CD14-positive monocyte (primary cell): ENCODE measurements around the gene SMTNL2. TPM values are rescaled to one million over a fixed set of nuclear protein-coding genes. Genes with fewer than 3 reads are reported as not detected.
"Not testable (repeated sequence)": the region's sequence is repeated elsewhere in the genome, so short reads cannot be mapped to it uniquely, and the experiment has no call there.

Source experiments
- DNase-seq, 3 donors: peaks; one replicate each; pipeline ENCODE4 v3.0.0-alpha.2; 2011 to 2022
- H2AFZ ChIP-seq: 2 replicates; pipeline ENCODE4 v1.6.0; 2012; ENCODE audit warnings: mild to moderate bottlenecking, low read depth, low read length, inconsistent platforms; ENCODE audit not compliant: insufficient read depth, poor library complexity, severe bottlenecking
- H3K27ac ChIP-seq, 2 donors: 1 replicate in 1 of 2; 2 replicates in 1 of 2; pipeline ENCODE4 v1.5.1; 2012 to 2013; ENCODE audit warnings: low read length in 2 of 2, control low read depth in 1 of 2, inconsistent platforms in 1 of 2, low read depth in 1 of 2, mild to moderate bottlenecking in 1 of 2
- H3K27me3 ChIP-seq, 2 donors: one replicate each; pipeline versions ENCODE4 v1.6.0 to v1.6.1; 2011 to 2013; ENCODE audit warnings: low read length in 2 of 2; ENCODE audit not compliant: control insufficient read depth in 2 of 2, insufficient read depth in 2 of 2
- H3K36me3 ChIP-seq, 2 donors: replicated peaks in 1 of 2; 1 replicate in 1 of 2; 2 replicates in 1 of 2; pipeline versions ENCODE4 v1.5.1 to v1.6.1; 2012 to 2013; ENCODE audit warnings: low read length in 2 of 2, control low read depth in 1 of 2, inconsistent platforms in 1 of 2, mild to moderate bottlenecking in 1 of 2; ENCODE audit not compliant: insufficient read depth in 2 of 2, control insufficient read depth in 1 of 2
- H3K4me1 ChIP-seq, 2 donors: 1 replicate in 1 of 2; 2 replicates in 1 of 2; pipeline versions ENCODE4 v1.5.1 to v1.6.1; 2012 to 2013; ENCODE audit warnings: low read length in 2 of 2, control low read depth in 1 of 2, inconsistent platforms in 1 of 2, mild to moderate bottlenecking in 1 of 2, moderate library complexity in 1 of 2; ENCODE audit not compliant: insufficient read depth in 2 of 2, control insufficient read depth in 1 of 2
- H3K4me2 ChIP-seq: replicated peaks from 2 replicates; pipeline ENCODE3; 2012; ENCODE audit warnings: low read length, moderate library complexity, mild to moderate bottlenecking; ENCODE audit not compliant: poor library complexity, severe bottlenecking; ENCODE audit errors: extremely low read depth
- H3K4me3 ChIP-seq, 3 experiments: fragments of 200-600 bp in 1 of 3; sonication (generic) in 1 of 3; replicated peaks in 1 of 3; 1 replicate in 2 of 3; 2 replicates in 1 of 3; pipeline ENCODE4 v1.5.1; 2011 to 2013; ENCODE audit warnings: low read length in 3 of 3, mild to moderate bottlenecking in 3 of 3, control low read depth in 2 of 3, low read depth in 2 of 3, inconsistent platforms in 1 of 3, moderate library complexity in 1 of 3
- H3K79me2 ChIP-seq: 2 replicates; pipeline ENCODE4 v1.6.0; 2012; ENCODE audit warnings: mild to moderate bottlenecking, control low read depth, inconsistent platforms, low read length, moderate library complexity; ENCODE audit not compliant: insufficient read depth
- H3K9ac ChIP-seq: 2 replicates; pipeline ENCODE4 v1.6.0; 2017; ENCODE audit warnings: low read length, mild to moderate bottlenecking; ENCODE audit not compliant: insufficient read depth, poor library complexity, severe bottlenecking
- H3K9me3 ChIP-seq, 2 donors: replicated peaks in 1 of 2; 1 replicate in 1 of 2; 2 replicates in 1 of 2; pipeline versions ENCODE4 v1.5.1 to v1.6.1; 2012 to 2013; ENCODE audit warnings: low read length in 2 of 2, control low read depth in 1 of 2; ENCODE audit not compliant: control insufficient read depth in 1 of 2, insufficient read depth in 1 of 2
- H4K20me1 ChIP-seq: 2 replicates; pipeline ENCODE4 v1.6.0; 2012; ENCODE audit warnings: mild to moderate bottlenecking, low read length, control low read depth, moderate library complexity; ENCODE audit not compliant: insufficient read depth
- H3K27ac Mint-ChIP-seq, 7 donors: one replicate each; pipeline ENCODE4 v1.8.0; 2020; ENCODE audit warnings: mild to moderate bottlenecking in 7 of 7, mixed read lengths in 7 of 7, moderate library complexity in 6 of 7, inconsistent platforms in 2 of 7
- H3K27me3 Mint-ChIP-seq, 3 donors: one replicate each; pipeline ENCODE4 v1.8.0; 2021 to 2022; ENCODE audit warnings: low read depth in 3 of 3, mild to moderate bottlenecking in 3 of 3, mixed read lengths in 3 of 3, moderate library complexity in 3 of 3, inconsistent platforms in 1 of 3
- H3K36me3 Mint-ChIP-seq, 2 donors: one replicate each; pipeline ENCODE4 v1.8.0; 2020; ENCODE audit warnings: mixed read lengths in 2 of 2, inconsistent platforms in 1 of 2, mild to moderate bottlenecking in 1 of 2
- H3K4me1 Mint-ChIP-seq: one replicate; pipeline ENCODE4 v1.8.0; 2020; ENCODE audit warnings: mild to moderate bottlenecking, mixed read lengths
- H3K4me3 Mint-ChIP-seq, 2 donors: one replicate each; pipeline ENCODE4 v1.8.0; 2020; ENCODE audit warnings: mild to moderate bottlenecking in 2 of 2, mixed read lengths in 2 of 2, moderate library complexity in 1 of 2
- H3K9me3 Mint-ChIP-seq, 7 donors: one replicate each; pipeline ENCODE4 v1.8.0; 2020 to 2022; ENCODE audit warnings: mixed read lengths in 7 of 7, mild to moderate bottlenecking in 6 of 7, moderate library complexity in 6 of 7, inconsistent platforms in 2 of 7
- WGBS: methylation state at CpG from one replicate; pipeline ENCODE4 v1.1.5; 2013; ENCODE audit warnings: missing lambda C conversion rate; ENCODE audit not compliant: insufficient coverage; 5-methylcytosine and 5-hydroxymethylcytosine counted together
- intact Hi-C, 2 donors: fragments of 100-400 bp; cut with micrococcal nuclease; formaldehyde crosslinking; loops; one replicate each; pipeline versions ENCODE4 v1.15.0 to v1.15.1; 2023
- polyA plus RNA-seq, 3 donors: library from polyadenylated mRNA; depleted of rRNA in 1 of 3; unstranded in 2 of 3; stranded (reverse) in 1 of 3; fragments of 300-500 nt in 2 of 3; fragments of >200 nt in 1 of 3; fragmentation: Illumina TruSeq in 2 of 3; gene quantifications; 1 replicate in 2 of 3; 2 replicates in 1 of 3; pipeline ENCODE4 v1.2.3, GENCODE V29; 2012 to 2021
- TF ChIP-seq, protein P1 (sequence below): fragments of 200-600 bp; IDR thresholded peaks from one replicate; pipeline ENCODE4 v1.8.0; 2022; ENCODE audit warnings: antibody characterized with exemption, mild to moderate bottlenecking

The SMTNL2 gene
- polyA plus RNA-seq, 3 donors: 0.08 TPM; not detected in 2

DNA sequence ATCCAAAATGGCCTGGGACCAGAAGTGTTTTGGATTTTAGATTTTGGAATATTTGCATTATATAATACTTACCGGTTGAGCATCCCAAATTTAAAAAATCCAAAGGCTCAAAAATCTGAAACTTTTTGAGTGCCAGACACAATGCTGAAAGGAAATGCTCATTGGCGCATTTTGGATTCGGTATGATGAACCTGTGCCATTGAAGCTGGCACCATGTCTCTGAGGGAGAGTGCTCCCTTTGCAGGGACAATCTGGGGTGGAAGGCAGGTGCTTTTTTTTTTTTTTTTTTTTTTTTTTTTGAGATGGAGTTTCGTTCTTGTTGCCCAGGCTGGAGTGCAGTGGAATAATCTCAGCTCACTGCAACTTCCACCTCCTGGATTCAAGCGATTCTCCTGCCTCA lies 17.7 kb downstream of the SMTNL2 start:
- Histone ChIP-seq H3K9me3 (no peaks in the 10 kb centered on the region), H3K4me3 (no peak overlapping the region), H3K4me2 (no peak overlapping the region), H3K4me1 (peaks cover 0 to 7% of the 10 kb centered on the region in 2 donors), H3K27me3 (no peaks in the 10 kb centered on the region), H3K9ac (no peak overlapping the region), H3K27ac (no peak overlapping the region), H4K20me1 (no peaks in the 10 kb centered on the region), H2AFZ (no peak overlapping the region), H3K79me2 (no peaks in the 10 kb centered on the region), H3K36me3 (no peaks in the 10 kb centered on the region)
- peaks cover 6% of the 10 kb centered on the region for H3K4me1 Mint-ChIP-seq
- 100% methylated on average over 1 of the region's 5 CpGs for WGBS
- intact Hi-C loops: no loop called here
- H3K4me3 Mint-ChIP-seq: no peak overlapping the region
- TF ChIP-seq, protein P1, sequence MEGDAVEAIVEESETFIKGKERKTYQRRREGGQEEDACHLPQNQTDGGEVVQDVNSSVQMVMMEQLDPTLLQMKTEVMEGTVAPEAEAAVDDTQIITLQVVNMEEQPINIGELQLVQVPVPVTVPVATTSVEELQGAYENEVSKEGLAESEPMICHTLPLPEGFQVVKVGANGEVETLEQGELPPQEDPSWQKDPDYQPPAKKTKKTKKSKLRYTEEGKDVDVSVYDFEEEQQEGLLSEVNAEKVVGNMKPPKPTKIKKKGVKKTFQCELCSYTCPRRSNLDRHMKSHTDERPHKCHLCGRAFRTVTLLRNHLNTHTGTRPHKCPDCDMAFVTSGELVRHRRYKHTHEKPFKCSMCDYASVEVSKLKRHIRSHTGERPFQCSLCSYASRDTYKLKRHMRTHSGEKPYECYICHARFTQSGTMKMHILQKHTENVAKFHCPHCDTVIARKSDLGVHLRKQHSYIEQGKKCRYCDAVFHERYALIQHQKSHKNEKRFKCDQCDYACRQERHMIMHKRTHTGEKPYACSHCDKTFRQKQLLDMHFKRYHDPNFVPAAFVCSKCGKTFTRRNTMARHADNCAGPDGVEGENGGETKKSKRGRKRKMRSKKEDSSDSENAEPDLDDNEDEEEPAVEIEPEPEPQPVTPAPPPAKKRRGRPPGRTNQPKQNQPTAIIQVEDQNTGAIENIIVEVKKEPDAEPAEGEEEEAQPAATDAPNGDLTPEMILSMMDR: no peak
- H3K36me3 Mint-ChIP-seq: no peaks in the 10 kb centered on the region
- H3K27ac Mint-ChIP-seq: no peak overlapping the region
- DNase-seq: no peak
- no peaks in the 10 kb centered on the region for H3K9me3 Mint-ChIP-seq
- peaks cover 6 to 9% (median 7%) of the 10 kb centered on the region in 3 donors for H3K27me3 Mint-ChIP-seq

DNA sequence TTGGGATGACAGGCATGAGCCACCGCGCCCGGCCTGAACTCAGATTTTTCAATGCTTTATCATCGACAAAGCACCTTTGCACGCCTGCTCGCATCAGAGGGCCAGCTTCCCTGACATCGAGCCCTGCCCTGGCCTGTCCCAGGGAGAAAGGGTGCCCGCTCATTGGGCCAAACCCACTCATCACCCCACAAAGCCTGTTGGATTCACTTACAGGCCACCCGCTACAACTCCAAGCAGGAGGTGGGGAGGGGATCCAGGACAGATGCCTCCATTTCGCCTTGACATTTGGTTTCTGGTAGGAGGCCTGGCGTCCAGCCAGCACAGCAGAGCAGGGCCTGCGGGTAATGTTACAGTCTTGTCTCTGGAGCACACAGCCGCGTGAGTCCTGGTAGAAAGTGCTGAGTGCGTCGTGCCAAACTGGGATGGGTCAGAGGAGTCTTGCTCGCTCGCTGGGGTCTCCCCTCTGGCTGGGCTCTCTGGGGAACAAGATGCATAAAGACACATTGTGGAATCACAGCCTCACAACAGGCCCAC lies 19.8 kb downstream of the SMTNL2 start:
- peaks cover 15 to 25% of the 10 kb centered on the region in 2 donors for H3K4me1 ChIP-seq
- H3K9me3 ChIP-seq: no peaks in the 10 kb centered on the region
- TF ChIP-seq, protein P1: no peak
- H3K79me2 ChIP-seq: no peaks in the 10 kb centered on the region
- Mint-ChIP-seq H3K27ac (no peak overlapping the region), H3K36me3 (no peaks in the 10 kb centered on the region), H3K27me3 (peaks cover 6 to 9% (median 9%) of the 10 kb centered on the region in 3 donors), H3K9me3 (no peaks in the 10 kb centered on the region), H3K4me1 (peaks cover 19% of the 10 kb centered on the region), H3K4me3 (no peak overlapping the region)
- H4K20me1 ChIP-seq: no peaks in the 10 kb centered on the region
- H3K4me2 ChIP-seq: no peak overlapping the region
- no peak for DNase-seq
- no peak overlapping the region for H3K4me3 ChIP-seq
- WGBS: 98% methylated on average over 17 of the region's 18 CpGs
- no peak overlapping the region for H3K27ac ChIP-seq
- no peaks in the 10 kb centered on the region for H3K27me3 ChIP-seq
- intact Hi-C loops: no loop called here
- H3K36me3 ChIP-seq: no peaks in the 10 kb centered on the region
- H2AFZ ChIP-seq: no peak overlapping the region
- H3K9ac ChIP-seq: no peak overlapping the region

DNA sequence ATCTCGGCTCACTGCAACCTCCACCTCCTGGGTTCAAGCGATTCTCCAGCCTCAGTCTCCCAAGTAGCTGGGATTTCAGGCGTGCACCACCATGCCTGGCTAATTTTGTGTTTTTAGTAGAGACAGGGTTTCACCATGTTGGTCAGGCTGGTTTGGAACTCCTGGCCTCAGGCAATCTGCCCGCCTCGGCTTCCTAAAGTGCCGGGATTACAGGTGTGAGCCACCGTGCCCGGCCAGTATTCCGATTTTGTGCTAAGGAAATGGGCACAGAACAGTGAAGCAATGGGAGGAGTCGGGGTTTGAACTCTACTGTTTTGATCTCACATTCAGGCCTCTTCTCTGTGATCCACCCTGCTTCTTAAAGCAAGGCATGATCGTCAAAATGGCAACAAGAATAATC lies 20.4 kb downstream of the SMTNL2 start:
- H3K4me3 Mint-ChIP-seq, H4K20me1 ChIP-seq, H2AFZ ChIP-seq, DNase-seq, H3K4me3 ChIP-seq, H3K27me3 ChIP-seq, H3K36me3 Mint-ChIP-seq, H3K9me3 Mint-ChIP-seq, H3K4me2 ChIP-seq, H3K9ac ChIP-seq, H3K9me3 ChIP-seq, H3K27ac ChIP-seq, H3K36me3 ChIP-seq, H3K27ac Mint-ChIP-seq, intact Hi-C loops, H3K79me2 ChIP-seq: not testable (repeated sequence)
- WGBS: 92% methylated on average over 7 of the region's 11 CpGs
- Mint-ChIP-seq H3K27me3 (peaks cover 6 to 12% (median 10%) of the 10 kb centered on the region in 3 donors), H3K4me1 (peaks cover 19% of the 10 kb centered on the region)
- H3K4me1 ChIP-seq: peaks cover 15 to 25% of the 10 kb centered on the region in 2 donors
